Spleen (tissue), 11 donors: ENCODE measurements around the gene FNDC3A. TPM values are rescaled to one million over a fixed set of nuclear protein-coding genes. Genes with fewer than 3 reads are reported as not detected.

Experiments
- DNase-seq: peaks from one replicate; pipeline ENCODE4 v3.0.0-alpha.2; 2020
- H3K27ac ChIP-seq, 8 donors: fragments of 200-600 bp; sonication (generic) in 7 of 8; 1 replicate in 4 of 8; 2 replicates in 4 of 8; pipeline versions ENCODE4 v1.5.0 to v1.8.0; 2016 to 2021; ENCODE audit warnings: inconsistent platforms in 4 of 8, mild to moderate bottlenecking in 4 of 8, moderate library complexity in 1 of 8
- H3K27me3 ChIP-seq, 7 donors: fragments of 200-600 bp; sonication (generic) in 6 of 7; replicated peaks in 1 of 7; 1 replicate in 4 of 7; 2 replicates in 3 of 7; pipeline versions ENCODE4 v1.5.0 to v1.8.0; 2016 to 2021; ENCODE audit warnings: inconsistent platforms in 3 of 7, mild to moderate bottlenecking in 1 of 7
- H3K36me3 ChIP-seq, 6 donors: fragments of 200-600 bp; sonication (generic) in 5 of 6; 1 replicate in 4 of 6; 2 replicates in 2 of 6; pipeline versions ENCODE4 v1.5.0 to v1.8.0; 2016 to 2021; ENCODE audit warnings: inconsistent platforms in 2 of 6
- H3K4me1 ChIP-seq, 6 donors: fragments of 200-600 bp; sonication (generic) in 5 of 6; 1 replicate in 3 of 6; 2 replicates in 3 of 6; pipeline versions ENCODE4 v1.5.0 to v1.8.0; 2016 to 2021; ENCODE audit warnings: inconsistent platforms in 3 of 6
- H3K4me3 ChIP-seq, 8 donors: fragments of 200-600 bp; sonication (generic) in 7 of 8; 1 replicate in 4 of 8; 2 replicates in 4 of 8; pipeline versions ENCODE4 v1.5.0 to v1.8.0; 2016 to 2021; ENCODE audit warnings: inconsistent platforms in 4 of 8, mild to moderate bottlenecking in 4 of 8, moderate library complexity in 2 of 8
- H3K9me3 ChIP-seq, 8 donors: fragments of 200-600 bp; sonication (generic) in 7 of 8; 1 replicate in 4 of 8; 2 replicates in 4 of 8; pipeline versions ENCODE4 v1.5.0 to v1.8.0; 2016 to 2021; ENCODE audit warnings: inconsistent platforms in 4 of 8
- POLR2A ChIP-seq, 3 donors: fragments of 450-650 bp; IDR thresholded peaks; one replicate each; pipeline ENCODE4 v1.5.1; 2017; ENCODE audit warnings: antibody characterized with exemption in 3 of 3, mild to moderate bottlenecking in 1 of 3
- POLR2AphosphoS5 ChIP-seq, 3 donors: sonication (generic); formaldehyde crosslinking; IDR thresholded peaks; one replicate each; pipeline ENCODE4 v1.5.1; 2017; ENCODE audit warnings: antibody characterized with exemption in 3 of 3
- WGBS, 5 donors: extraction: QIAGEN DNeasy Blood & Tissue Kit in 3 of 5; methylation state at CpG; one replicate each; pipeline versions ENCODE4 v1.1.5 to v1.1.7; 2013 to 2018; 5-methylcytosine and 5-hydroxymethylcytosine counted together
- intact Hi-C: fragments of 100-400 bp; cut with DNase I; formaldehyde crosslinking; loops from one replicate; pipeline ENCODE4 v1.15.0; 2023; ENCODE audit warnings: low total_unique reads
- polyA plus RNA-seq, 3 donors: library from polyadenylated mRNA; stranded (reverse); fragments of 200-250 nt; gene quantifications; one replicate each; pipeline ENCODE4 v1.2.1, GENCODE V29; 2013
- total RNA-seq, 7 donors: library from RNA; depleted of rRNA in 3 of 7; stranded (reverse); fragments of >200 nt in 3 of 7; fragmentation: NEBNext Ultra II Directional in 4 of 7; extraction: Animal tissue kit (Norgen Biotek cat#: 25700) in 4 of 7; gene quantifications; one replicate each; pipeline versions ENCODE4 v1.1.0 to v1.2.1, GENCODE V29; 2016 to 2021
- TF ChIP-seq, protein P1 (sequence below), 11 experiments: fragments of 200-600 bp in 7 of 11; fragments of 450-650 bp in 4 of 11; sonication (generic) in 4 of 11; IDR thresholded peaks in 8 of 11; conservative IDR thresholded peaks in 3 of 11; 1 replicate in 7 of 11; 2 replicates in 4 of 11; pipeline versions ENCODE4 v1.4.0 to v1.8.0; 2016 to 2021; ENCODE audit warnings: antibody characterized with exemption in 11 of 11, inconsistent platforms in 4 of 11, mild to moderate bottlenecking in 1 of 11
- donor health status: healthy with polysubstance abuse.
- donor health status: DM: no; HTN: no; CAD: no; lungs with moderate emphysema.
- donor health status: DM: no; HTN: no; CAD: no.
- donor health status: Bipolar disorder and iron deficiency.
- donor health status: healthy.
- donor health status: DM: no; HTN: no; CAD: no.
- donor health status: DM: yes; HTN: yes; CAD: no.

Gene FNDC3A
- total and polyA plus RNA-seq, 10 donors = 11.2 to 83.7 (median 53.8) TPM

DNA sequence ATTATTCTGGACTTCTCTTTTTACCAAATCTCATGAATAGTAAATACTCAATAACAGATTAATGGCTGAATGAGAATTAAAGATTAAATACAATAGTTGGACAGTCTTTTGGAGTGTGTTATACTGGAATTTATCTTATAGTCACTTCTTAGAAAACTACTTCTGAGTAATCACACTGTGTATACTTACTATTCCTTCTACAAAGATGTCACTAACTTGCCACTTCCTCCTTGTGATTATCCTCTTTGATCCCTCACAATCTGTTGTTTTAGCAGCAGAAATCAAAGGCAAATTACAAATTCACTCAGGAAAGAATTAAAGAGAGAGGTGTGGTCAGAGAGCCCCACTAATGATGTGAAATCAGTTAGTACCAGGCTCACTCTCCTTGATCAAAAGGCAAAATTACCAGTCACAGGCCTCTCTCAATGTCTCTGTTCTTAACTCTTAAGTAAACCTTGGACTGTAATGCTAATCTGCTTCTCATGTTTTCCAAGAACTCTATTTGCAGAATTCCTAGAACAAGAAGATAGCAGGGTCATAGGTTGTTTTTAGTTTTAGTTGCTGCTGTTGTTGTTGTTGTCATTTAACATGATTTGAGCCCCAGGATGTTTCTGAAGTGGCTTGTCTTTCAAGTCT, 37.3 kb upstream of the FNDC3A start:
- peaks cover 0 to 18% (median 0%) of the 10 kb centered on the region in 8 donors for H3K9me3 ChIP-seq
- no peaks in the 10 kb centered on the region for H3K4me1 ChIP-seq
- H3K36me3 ChIP-seq = no peaks in the 10 kb centered on the region
- no peak overlapping the region for H3K4me3 ChIP-seq
- no peaks in the 10 kb centered on the region for H3K27me3 ChIP-seq
- TF ChIP-seq POLR2AphosphoS5 (IDR thresholded peaks at IDR 0.05) (no peak), POLR2A (IDR thresholded peaks at IDR 0.05) (no peak)
- TF ChIP-seq, protein P1, sequence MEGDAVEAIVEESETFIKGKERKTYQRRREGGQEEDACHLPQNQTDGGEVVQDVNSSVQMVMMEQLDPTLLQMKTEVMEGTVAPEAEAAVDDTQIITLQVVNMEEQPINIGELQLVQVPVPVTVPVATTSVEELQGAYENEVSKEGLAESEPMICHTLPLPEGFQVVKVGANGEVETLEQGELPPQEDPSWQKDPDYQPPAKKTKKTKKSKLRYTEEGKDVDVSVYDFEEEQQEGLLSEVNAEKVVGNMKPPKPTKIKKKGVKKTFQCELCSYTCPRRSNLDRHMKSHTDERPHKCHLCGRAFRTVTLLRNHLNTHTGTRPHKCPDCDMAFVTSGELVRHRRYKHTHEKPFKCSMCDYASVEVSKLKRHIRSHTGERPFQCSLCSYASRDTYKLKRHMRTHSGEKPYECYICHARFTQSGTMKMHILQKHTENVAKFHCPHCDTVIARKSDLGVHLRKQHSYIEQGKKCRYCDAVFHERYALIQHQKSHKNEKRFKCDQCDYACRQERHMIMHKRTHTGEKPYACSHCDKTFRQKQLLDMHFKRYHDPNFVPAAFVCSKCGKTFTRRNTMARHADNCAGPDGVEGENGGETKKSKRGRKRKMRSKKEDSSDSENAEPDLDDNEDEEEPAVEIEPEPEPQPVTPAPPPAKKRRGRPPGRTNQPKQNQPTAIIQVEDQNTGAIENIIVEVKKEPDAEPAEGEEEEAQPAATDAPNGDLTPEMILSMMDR (IDR thresholded peaks at IDR 0.05 in 8 of 11, conservative IDR thresholded peaks at IDR 0.05 in 3 of 11) = no peak
- no peak overlapping the region for H3K27ac ChIP-seq
- intact Hi-C loops = no loop called here
- DNase-seq = no peak

DNA sequence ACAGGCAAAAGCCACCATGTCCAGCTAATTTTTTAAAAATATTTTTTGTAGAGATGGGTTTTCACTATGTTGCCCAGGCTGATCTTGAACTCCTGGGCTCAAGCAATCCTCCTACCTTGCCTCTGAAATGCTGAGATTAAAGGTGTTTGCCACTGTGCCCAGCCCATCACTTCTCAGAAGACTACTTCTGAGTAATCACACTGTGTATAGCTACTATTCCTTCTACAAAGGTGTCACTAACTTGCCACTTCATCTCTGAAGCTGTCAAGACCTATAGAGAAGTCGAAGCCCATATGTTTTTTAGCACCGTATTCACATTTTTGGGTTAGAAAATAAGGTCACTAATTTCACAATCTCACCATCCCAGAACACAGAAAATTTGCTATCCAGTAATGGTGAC, 36.0 kb upstream of the FNDC3A start:
- 70 to 94% (median 89%) methylated on average over 2 of the region's 2 CpGs for WGBS, 5 donors
- H3K4me1 ChIP-seq = no peaks in the 10 kb centered on the region
- no peaks in the 10 kb centered on the region for H3K27me3 ChIP-seq
- no peak for DNase-seq
- TF ChIP-seq, protein P1 (IDR thresholded peaks at IDR 0.05 in 8 of 11, conservative IDR thresholded peaks at IDR 0.05 in 3 of 11) = no peak
- TF ChIP-seq POLR2A (IDR thresholded peaks at IDR 0.05) (no peak), POLR2AphosphoS5 (IDR thresholded peaks at IDR 0.05) (no peak)
- no peak overlapping the region for H3K4me3 ChIP-seq
- H3K36me3 ChIP-seq = no peaks in the 10 kb centered on the region
- peaks cover 0 to 5% (median 0%) of the 10 kb centered on the region in 8 donors for H3K9me3 ChIP-seq
- no peak overlapping the region for H3K27ac ChIP-seq
- intact Hi-C loops = no loop called here

DNA sequence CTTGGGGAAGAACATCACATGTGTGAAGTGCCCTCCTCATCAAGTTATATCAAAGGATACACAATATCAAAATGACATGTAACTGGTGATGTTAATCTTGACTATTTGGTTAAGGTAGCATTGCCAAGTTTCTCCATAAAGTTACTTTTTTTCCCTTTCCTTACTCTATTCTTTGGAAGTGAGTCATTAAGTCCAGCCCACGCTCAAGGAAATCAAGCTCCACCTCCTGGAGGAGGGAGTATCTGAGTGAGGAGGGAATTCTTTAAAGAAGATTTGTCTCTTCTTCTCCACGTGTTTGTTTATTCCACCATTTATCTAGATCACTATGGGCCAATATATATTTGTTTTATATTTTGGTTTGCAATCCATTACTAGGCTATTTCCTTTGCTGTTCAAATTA, 33.6 kb upstream of the FNDC3A start:
- no peak for TF ChIP-seq POLR2A (IDR thresholded peaks at IDR 0.05)
- no peak for TF ChIP-seq POLR2AphosphoS5 (IDR thresholded peaks at IDR 0.05)
- TF ChIP-seq, protein P1 (IDR thresholded peaks at IDR 0.05 in 8 of 11, conservative IDR thresholded peaks at IDR 0.05 in 3 of 11) = no peak
- WGBS, 5 donors = 58 to 79% (median 73%) methylated on average over 2 of the region's 2 CpGs

DNA sequence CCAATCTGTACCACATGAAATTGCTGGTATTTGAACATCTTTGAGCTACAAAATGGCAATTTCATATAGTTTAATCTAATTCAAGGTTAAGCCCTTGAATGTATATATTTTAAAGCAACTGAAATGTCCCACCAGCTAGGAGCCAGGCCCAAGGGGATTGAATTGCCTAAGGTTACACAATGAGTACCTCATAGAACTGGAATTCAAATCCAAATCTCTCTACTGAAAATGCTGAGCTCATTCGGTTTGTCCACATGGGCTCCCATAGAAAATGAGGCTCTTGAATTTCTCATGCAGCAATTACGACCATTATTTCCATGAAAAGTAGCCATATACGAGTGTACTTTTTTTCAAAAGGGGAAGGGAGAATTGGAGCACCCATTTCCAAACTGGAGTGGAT, 31.5 kb upstream of the FNDC3A start:
- no peak overlapping the region for H3K4me3 ChIP-seq
- H3K4me1 ChIP-seq = no peaks in the 10 kb centered on the region
- H3K27ac ChIP-seq = no peak overlapping the region
- TF ChIP-seq POLR2AphosphoS5 (IDR thresholded peaks at IDR 0.05) (no peak), POLR2A (IDR thresholded peaks at IDR 0.05) (no peak)
- TF ChIP-seq, protein P1 (IDR thresholded peaks at IDR 0.05 in 8 of 11, conservative IDR thresholded peaks at IDR 0.05 in 3 of 11) = no peak
- no peak for DNase-seq
- no peaks in the 10 kb centered on the region for H3K27me3 ChIP-seq
- no peaks in the 10 kb centered on the region for H3K36me3 ChIP-seq
- intact Hi-C loops = no loop called here
- 80 to 96% (median 94%) methylated on average over 3 of the region's 3 CpGs for WGBS, 5 donors
- no peaks in the 10 kb centered on the region for H3K9me3 ChIP-seq

More for the DNA sequence above, 33.6 kb upstream of the FNDC3A start:
- H3K4me1 ChIP-seq = no peaks in the 10 kb centered on the region
- H3K36me3 ChIP-seq = no peaks in the 10 kb centered on the region
- no peaks in the 10 kb centered on the region for H3K9me3 ChIP-seq
- DNase-seq = no peak
- no peak overlapping the region for H3K4me3 ChIP-seq
- no peak overlapping the region for H3K27ac ChIP-seq
- H3K27me3 ChIP-seq = no peaks in the 10 kb centered on the region
- intact Hi-C loops = no loop called here
